Dendritic cell treated with granulocyte-macrophage colony-stimulating factor and Interleukin-4, amounts not matched to agents 40 ng/mL and 50 ng/mL, for 4 days (primary cell): ENCODE results near the gene OR8H1.

Source experiments
- H3K27ac Mint-ChIP-seq: one replicate; pipeline ENCODE4 v1.8.0; 2022; ENCODE audit warnings: mild to moderate bottlenecking, mixed read lengths
- H3K27me3 Mint-ChIP-seq: one replicate; pipeline ENCODE4 v1.8.0; 2022; ENCODE audit warnings: mild to moderate bottlenecking, mixed read lengths
- H3K36me3 Mint-ChIP-seq: one replicate; pipeline ENCODE4 v1.8.0; 2022; ENCODE audit warnings: low read depth, mixed read lengths
- H3K4me1 Mint-ChIP-seq: one replicate; pipeline ENCODE4 v1.8.0; 2022; ENCODE audit warnings: low read depth, mixed read lengths
- H3K4me3 Mint-ChIP-seq: one replicate; pipeline ENCODE4 v1.8.0; 2022; ENCODE audit warnings: mild to moderate bottlenecking, moderate library complexity, mixed read lengths
- H3K9me3 Mint-ChIP-seq: one replicate; pipeline ENCODE4 v1.8.0; 2022; ENCODE audit warnings: mixed read lengths
- intact Hi-C: fragments of 100-400 bp; cut with micrococcal nuclease; formaldehyde crosslinking; loops from one replicate; pipeline ENCODE4 v1.15.0; 2022

Gene OR8H1, protein sequence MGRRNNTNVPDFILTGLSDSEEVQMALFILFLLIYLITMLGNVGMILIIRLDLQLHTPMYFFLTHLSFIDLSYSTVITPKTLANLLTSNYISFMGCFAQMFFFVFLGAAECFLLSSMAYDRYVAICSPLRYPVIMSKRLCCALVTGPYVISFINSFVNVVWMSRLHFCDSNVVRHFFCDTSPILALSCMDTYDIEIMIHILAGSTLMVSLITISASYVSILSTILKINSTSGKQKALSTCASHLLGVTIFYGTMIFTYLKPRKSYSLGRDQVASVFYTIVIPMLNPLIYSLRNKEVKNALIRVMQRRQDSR

DNA sequence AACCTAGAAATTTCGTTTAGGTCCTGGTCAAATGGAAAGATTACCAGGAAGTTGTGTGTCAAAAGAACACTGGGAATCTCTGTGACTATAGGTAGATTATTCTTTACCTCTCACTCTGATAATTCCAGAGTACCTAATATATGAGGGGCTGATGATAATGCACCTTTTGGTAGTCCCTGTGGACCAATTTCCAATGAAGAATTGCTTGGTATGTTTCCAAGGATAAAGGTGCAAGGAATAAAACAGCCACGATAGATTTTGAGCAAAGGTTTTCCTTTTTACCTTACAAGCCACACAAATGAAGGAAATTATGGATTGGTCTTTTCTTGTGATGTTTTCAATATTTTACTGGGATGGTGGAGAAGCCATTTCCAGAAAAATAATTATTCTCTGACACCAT lies at the start of gene OR8H1:
OR8H1 (minus strand) TSS at position 101 of the 400 bp plus-strand sequence. CDS start 1,192 bp downstream, outside the sequence.
- Mint-ChIP-seq H3K27me3 (no peaks in the 10 kb centered on the region), H3K4me1 (no peaks in the 10 kb centered on the region), H3K27ac (no peak within 1 kb of the TSS), H3K36me3 (no peaks in the 10 kb centered on the region), H3K9me3 (peaks cover 16% of the 10 kb centered on the region), H3K4me3 (no peak within 1 kb of the TSS)
- intact Hi-C loops, result no loop called here

DNA sequence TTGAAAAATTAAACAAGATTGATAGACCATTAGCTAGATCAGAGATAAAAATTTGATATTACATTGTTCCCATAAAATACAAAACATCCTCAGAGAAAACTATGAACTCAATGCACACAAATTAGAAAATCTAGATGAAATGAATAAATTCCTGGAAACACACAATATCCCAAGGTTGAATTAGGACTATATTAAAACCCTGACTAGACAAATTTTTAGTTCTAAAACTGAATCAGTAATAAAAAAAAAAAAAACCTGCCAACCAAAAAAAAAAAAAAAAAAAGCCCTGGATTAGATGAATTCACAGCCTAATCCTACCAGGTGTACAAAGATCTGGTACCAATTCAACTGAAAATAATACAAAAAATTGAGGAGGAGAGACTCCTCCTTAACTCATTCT lies 48.2 kb upstream of the OR8H1 start:
- H3K9me3 Mint-ChIP-seq, result peaks cover 57% of the 10 kb centered on the region
- no peaks in the 10 kb centered on the region for H3K36me3 Mint-ChIP-seq
- intact Hi-C loops, result no loop called here
- H3K4me1 Mint-ChIP-seq, result no peaks in the 10 kb centered on the region
- H3K27ac Mint-ChIP-seq, result no peak overlapping the region
- H3K4me3 Mint-ChIP-seq, result no peak overlapping the region
- no peaks in the 10 kb centered on the region for H3K27me3 Mint-ChIP-seq

DNA sequence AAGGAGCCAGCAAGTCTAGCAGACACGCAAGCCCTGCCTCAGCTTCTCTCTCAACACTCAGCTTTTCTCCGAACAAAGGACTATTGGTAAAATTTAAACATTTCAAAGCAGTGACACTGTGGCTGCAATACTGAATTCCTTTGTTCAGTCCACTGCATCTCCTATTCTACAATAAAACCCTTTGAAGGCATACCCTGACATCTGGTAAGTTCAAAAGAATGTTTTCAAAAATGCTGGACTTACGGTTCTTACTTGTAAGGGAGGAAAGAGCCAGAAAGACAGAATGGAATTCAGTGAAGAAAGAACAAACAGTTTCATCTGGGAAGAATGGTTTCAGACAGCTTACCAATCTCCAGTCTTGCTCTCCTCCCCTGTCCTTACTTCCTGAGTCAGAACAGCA lies 41.1 kb upstream of the OR8H1 start:
- H3K4me3 Mint-ChIP-seq, result no peak overlapping the region
- no peaks in the 10 kb centered on the region for H3K4me1 Mint-ChIP-seq
- H3K27me3 Mint-ChIP-seq, result no peaks in the 10 kb centered on the region
- peaks cover 30% of the 10 kb centered on the region for H3K9me3 Mint-ChIP-seq
- intact Hi-C loops, result no loop called here
- no peak overlapping the region for H3K27ac Mint-ChIP-seq
- no peaks in the 10 kb centered on the region for H3K36me3 Mint-ChIP-seq

DNA sequence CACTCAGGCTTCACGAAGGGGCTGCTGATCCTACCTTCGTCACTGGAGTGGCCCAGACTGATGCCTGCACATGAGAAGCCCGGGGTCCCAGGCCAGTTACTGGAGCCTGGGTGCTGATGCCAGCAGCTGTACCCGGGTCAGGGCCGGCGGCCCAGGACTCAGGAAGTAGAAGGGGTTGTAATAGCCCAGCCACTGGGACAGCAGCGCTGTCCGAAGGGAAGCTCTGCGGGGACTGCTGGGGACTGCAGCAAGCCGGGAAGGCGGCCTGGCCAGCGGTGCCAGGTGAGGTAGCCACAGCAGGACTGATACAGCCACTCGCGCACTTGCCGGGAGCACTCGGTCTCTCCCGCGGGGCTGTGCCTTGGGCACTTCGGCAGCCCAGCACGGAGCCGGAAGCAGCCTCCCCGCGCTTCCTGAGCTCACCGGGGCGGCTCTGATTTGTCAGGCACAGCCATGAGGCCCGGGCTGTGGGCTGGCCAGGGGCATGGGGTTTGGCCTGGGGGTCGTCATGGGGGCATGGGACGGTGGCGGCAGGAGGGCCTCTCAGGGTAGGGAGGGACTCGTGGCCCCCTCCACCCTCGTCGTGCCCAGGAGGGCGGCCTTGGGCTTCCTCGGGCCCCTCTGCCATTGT lies 39.9 kb upstream of the OR8H1 start:
- intact Hi-C loops, result no loop called here
- Mint-ChIP-seq H3K4me1 (no peaks in the 10 kb centered on the region), H3K27ac (no peak overlapping the region), H3K9me3 (peaks cover 24% of the 10 kb centered on the region), H3K4me3 (no peak overlapping the region), H3K27me3 (no peaks in the 10 kb centered on the region), H3K36me3 (no peaks in the 10 kb centered on the region)

DNA sequence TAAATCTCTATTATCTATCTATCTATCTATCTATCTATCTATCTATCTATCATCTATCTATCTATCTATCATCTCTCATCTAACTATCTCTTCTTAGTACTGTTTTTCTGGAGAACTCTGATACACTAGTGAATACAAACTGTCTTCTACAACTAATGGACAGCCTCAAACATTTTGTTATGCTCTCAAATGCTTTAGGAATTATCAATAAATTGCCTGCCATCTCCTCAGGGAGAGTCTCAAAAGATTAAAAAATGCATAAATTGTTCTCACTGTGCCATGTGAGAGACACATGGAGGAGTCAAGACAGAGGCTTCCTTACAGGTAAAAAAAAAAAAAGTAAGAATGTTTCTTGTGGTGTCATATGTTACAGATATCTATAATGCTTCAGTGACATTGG lies 22.8 kb upstream of the OR8H1 start, which contains the start of gene OR8K3:
OR8K3 (plus strand) TSS at position 301 of the 400 bp plus-strand sequence. CDS start 3,163 bp downstream, outside the sequence.
- no peak within 1 kb of the TSS for H3K4me3 Mint-ChIP-seq
- no peak within 1 kb of the TSS for H3K27ac Mint-ChIP-seq
- intact Hi-C loops, result no loop called here
- H3K9me3 Mint-ChIP-seq, result peaks cover 17% of the 10 kb centered on the region
- H3K27me3 Mint-ChIP-seq, result no peaks in the 10 kb centered on the region
- no peaks in the 10 kb centered on the region for H3K4me1 Mint-ChIP-seq
- H3K36me3 Mint-ChIP-seq, result no peaks in the 10 kb centered on the region

DNA sequence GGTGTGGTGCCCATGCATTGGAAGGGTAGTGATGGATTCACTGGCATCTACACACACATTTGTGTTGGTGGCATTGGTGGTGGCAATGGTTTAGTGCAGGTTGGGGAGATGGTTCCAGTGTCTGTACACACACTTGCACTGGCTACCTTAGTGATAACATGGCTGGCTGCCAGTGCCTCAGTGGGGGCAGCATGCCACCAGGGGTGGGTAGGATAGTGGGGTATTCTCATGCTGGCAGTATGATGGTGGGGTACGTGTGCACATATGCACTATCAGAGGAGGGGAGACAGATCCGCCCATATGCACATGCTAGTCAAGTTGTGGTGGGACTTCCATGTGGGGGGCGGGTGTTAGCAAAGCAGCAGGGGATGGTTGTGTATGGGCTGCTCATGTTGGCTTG lies 15.8 kb upstream of the OR8H1 start:
- H3K9me3 Mint-ChIP-seq, result peaks cover 81% of the 10 kb centered on the region
- no peaks in the 10 kb centered on the region for H3K27me3 Mint-ChIP-seq
- intact Hi-C loops, result no loop called here
- H3K36me3 Mint-ChIP-seq, result no peaks in the 10 kb centered on the region
- no peak overlapping the region for H3K27ac Mint-ChIP-seq
- H3K4me3 Mint-ChIP-seq, result no peak overlapping the region
- H3K4me1 Mint-ChIP-seq, result no peaks in the 10 kb centered on the region

DNA sequence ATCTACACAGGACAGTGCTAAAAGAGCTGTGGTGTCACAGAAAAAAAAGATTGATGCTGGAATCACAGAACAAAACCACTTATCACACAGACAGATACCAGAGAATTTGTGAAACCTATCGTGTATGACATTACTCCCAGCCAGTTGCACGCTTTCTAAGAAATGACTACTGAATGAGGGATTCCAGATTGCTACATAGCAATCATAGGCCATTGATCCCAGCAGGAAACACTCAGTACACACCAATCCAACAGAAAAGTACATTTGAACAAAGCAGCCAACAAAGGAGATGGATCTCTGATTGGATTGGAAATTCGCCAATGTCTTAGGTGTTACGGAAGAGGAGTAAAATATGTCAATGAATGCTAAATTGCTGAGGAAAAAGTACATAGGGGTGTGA lies 4.8 kb upstream of the OR8H1 start:
- Mint-ChIP-seq H3K9me3 (peaks cover 9% of the 10 kb centered on the region), H3K4me1 (no peaks in the 10 kb centered on the region), H3K27ac (no peak overlapping the region), H3K27me3 (no peaks in the 10 kb centered on the region), H3K4me3 (no peak overlapping the region), H3K36me3 (no peaks in the 10 kb centered on the region)
- intact Hi-C loops, result no loop called here

DNA sequence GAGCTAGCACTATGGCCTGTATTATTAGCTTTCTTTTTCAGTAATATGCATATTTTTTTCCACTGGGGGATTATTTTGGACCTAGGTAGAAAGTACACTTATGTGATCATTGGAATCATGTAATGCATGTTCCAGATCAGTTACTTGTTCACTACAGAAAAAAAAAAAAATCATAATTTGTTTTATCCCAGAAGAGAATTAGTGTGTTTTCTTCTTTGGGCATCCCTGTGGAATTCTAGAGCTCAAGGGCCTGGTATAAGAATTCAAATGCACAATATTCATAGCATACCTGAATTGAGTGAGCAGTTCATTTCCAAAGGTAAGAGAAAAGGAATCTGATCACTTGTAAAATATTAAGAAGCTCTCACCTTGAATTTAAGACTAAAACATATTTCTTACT lies 18.2 kb downstream of the OR8H1 start, which contains the start of gene OR5T1:
OR5T1 (plus strand) TSS at position 301 of the 400 bp plus-strand sequence. CDS start 1,485 bp downstream, outside the sequence.
- Mint-ChIP-seq H3K4me3 (no peak within 1 kb of the TSS), H3K4me1 (no peaks in the 10 kb centered on the region), H3K36me3 (no peaks in the 10 kb centered on the region), H3K9me3 (peaks cover 36% of the 10 kb centered on the region), H3K27ac (no peak within 1 kb of the TSS), H3K27me3 (no peaks in the 10 kb centered on the region)
- intact Hi-C loops, result no loop called here

DNA sequence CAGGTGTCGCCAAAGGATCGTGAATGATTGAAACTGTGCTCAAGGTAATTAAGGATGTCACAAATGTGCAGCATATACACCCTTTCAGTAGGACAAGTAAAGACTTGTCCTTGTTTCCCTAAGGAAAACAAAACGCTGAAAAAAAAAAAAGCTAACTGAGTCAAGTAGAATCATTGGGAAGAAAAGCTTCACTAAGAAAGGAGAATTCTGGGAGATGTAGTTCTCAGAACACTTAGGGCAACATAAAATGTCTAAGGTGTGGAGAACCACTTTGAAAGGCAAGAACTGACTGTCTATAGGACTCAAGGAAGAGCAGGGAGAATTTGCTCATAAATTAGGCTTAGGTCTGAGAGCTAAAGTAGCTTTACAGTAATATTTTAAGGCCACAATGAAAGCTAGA lies 21.0 kb downstream of the OR8H1 start:
- Mint-ChIP-seq H3K27ac (no peak overlapping the region), H3K9me3 (peaks cover 47% of the 10 kb centered on the region), H3K4me1 (no peaks in the 10 kb centered on the region), H3K27me3 (no peaks in the 10 kb centered on the region), H3K36me3 (no peaks in the 10 kb centered on the region), H3K4me3 (no peak overlapping the region)
- intact Hi-C loops, result no loop called here

DNA sequence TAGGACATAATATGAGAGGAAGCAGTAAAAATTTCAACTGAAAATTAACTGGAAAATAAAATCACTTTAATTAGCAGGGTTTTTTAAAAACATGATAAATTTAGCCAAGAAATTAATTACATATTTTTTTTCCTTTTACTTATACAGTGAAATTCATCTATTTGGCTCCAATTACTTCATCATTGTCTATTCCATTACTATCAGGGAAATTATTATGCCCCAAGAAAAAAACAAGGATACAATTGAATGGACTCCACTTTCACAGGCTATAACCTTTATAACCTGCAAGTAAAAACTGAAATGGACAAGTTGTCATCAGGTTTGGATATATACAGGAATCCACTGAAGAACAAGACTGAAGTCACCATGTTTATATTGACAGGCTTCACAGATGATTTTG lies 40.1 kb downstream of the OR8H1 start, which contains the start of gene OR5T3:
OR5T3 (plus strand) TSS at position 301 of the 400 bp plus-strand sequence; CDS start at position 301, 0 bp downstream.
- intact Hi-C loops, result no loop called here
- H3K27ac Mint-ChIP-seq, result no peak within 1 kb of the TSS

More for the DNA sequence above, 40.1 kb downstream of the OR8H1 start, which contains the start of gene OR5T3:
- H3K4me3 Mint-ChIP-seq, result no peak within 1 kb of the TSS
- H3K4me1 Mint-ChIP-seq, result no peaks in the 10 kb centered on the region
- H3K36me3 Mint-ChIP-seq, result no peaks in the 10 kb centered on the region
- no peaks in the 10 kb centered on the region for H3K27me3 Mint-ChIP-seq
- H3K9me3 Mint-ChIP-seq, result peaks cover 19% of the 10 kb centered on the region
